Measurements from ENCODE around the gene MYO1D. TPM values are rescaled to one million over a fixed set of nuclear protein-coding genes. Genes with fewer than 3 reads are reported as not detected.

The MYO1D gene
- total and polyA plus RNA-seq, 2 donors (not counting 3 experiments of a cell fraction or from before 2014, with no cell fraction given), result 37.8 to 85.5 TPM

GRCh38 chr17:32879134-32879533 is 2.2 kb upstream of the MYO1D start:
- dilution Hi-C loops (cut with MboI; ENCODE audit: extremely low pct_ligation_motif_present, low sequenced_read_pairs), result no loop called here
- POLR2A ChIA-PET, result no interaction called here

GRCh38 chr17:32878211-32878610 is 1.3 kb upstream of the MYO1D start:
- FAIRE-seq, result no peak
- Histone ChIP-seq H3K4me1 (ENCODE audit: control insufficient read depth, extremely low read depth, insufficient read depth, low read length) (peaks cover 20% of the 10 kb centered on the region), H3K27me3 (ENCODE audit: control insufficient read depth in 2 of 2, insufficient read depth in 2 of 2, low read length in 2 of 2) (peaks cover 0 to 3% of the 10 kb centered on the region in 2 experiments), H3K9me3 (replicated peaks; ENCODE audit: control insufficient read depth, insufficient read depth, low read length) (no peaks in the 10 kb centered on the region), H4K20me1 (replicated peaks; ENCODE audit: control insufficient read depth, extremely low read depth, insufficient read depth, low read length) (no peaks in the 10 kb centered on the region), H3K4me2 (ENCODE audit: insufficient read depth, low read length) (no peak overlapping the region), H3K9me1 (replicated peaks; ENCODE audit: control insufficient read depth, extremely low read depth, insufficient read depth, low read length) (no peaks in the 10 kb centered on the region), H3K4me3 (replicated peaks in 1 of 3; ENCODE audit: insufficient read depth in 1 of 3, low read depth in 1 of 3, low read length in 3 of 3) (no peak overlapping the region), H2AFZ (ENCODE audit: low read depth, low read length) (no peak overlapping the region), H3K79me2 (ENCODE audit: control insufficient read depth, insufficient read depth, low read length) (peaks cover 26% of the 10 kb centered on the region), H3K27ac (ENCODE audit: insufficient read depth, low read depth, low read length) (no peak overlapping the region), H3K36me3 (ENCODE audit: control insufficient read depth in 2 of 2, extremely low read depth in 1 of 2, insufficient read depth in 2 of 2, low read length in 2 of 2) (no peaks in the 10 kb centered on the region), H3K9ac (replicated peaks; ENCODE audit: extremely low read depth, insufficient read depth, low read length) (no peak overlapping the region)
- intact Hi-C loops (cut with micrococcal nuclease) (loop anchor here (5.0 kb wide), 1 partner anchor 49 kb away; the partner anchor contains the start of gene TMEM98), dilution Hi-C loops (cut with MboI; ENCODE audit: extremely low pct_ligation_motif_present, low sequenced_read_pairs) (no loop called here)
- BruUV-seq (replicated peaks), result no TSS peak
- POLR2A ChIA-PET, result no interaction called here
- CTCF ChIA-PET, result interaction anchor here (1.2 to 9.1 kb wide), 18 partner anchors 10 to 873 kb away, joined by 4 to 420 read pairs (median 18); partner anchors contain the start of gene TMEM98
- TF ChIP-seq MAX (IDR thresholded peaks at IDR 0.05; ENCODE audit: insufficient read depth, insufficient read length) (no peak), JUN (IDR thresholded peaks at IDR 0.05; ENCODE audit: borderline replicate concordance, insufficient read depth, insufficient read length, low read depth) (no peak), POLR2AphosphoS5 (IDR thresholded peaks at IDR 0.05; ENCODE audit: insufficient read depth, low read depth, low read length) (no peak), FOS (IDR thresholded peaks at IDR 0.05; ENCODE audit: borderline replicate concordance, insufficient read depth, low read length) (no peak)
- DNase-seq (ENCODE audit: low read depth, low spot score), result no peak

More at GRCh38 chr17:32879134-32879533, 2.2 kb upstream of the MYO1D start:
- no peaks in the 10 kb centered on the region for H3K36me3 ChIP-seq (ENCODE audit: control insufficient read depth in 2 of 2, extremely low read depth in 1 of 2, insufficient read depth in 2 of 2, low read length in 2 of 2)
- H4K20me1 ChIP-seq (replicated peaks; ENCODE audit: control insufficient read depth, extremely low read depth, insufficient read depth, low read length), result no peaks in the 10 kb centered on the region
- H3K9me1 ChIP-seq (replicated peaks; ENCODE audit: control insufficient read depth, extremely low read depth, insufficient read depth, low read length), result no peaks in the 10 kb centered on the region
- no peak for DNase-seq (ENCODE audit: low read depth, low spot score)
- FAIRE-seq, result no peak
- H3K4me3 ChIP-seq (replicated peaks in 1 of 3; ENCODE audit: insufficient read depth in 1 of 3, low read depth in 1 of 3, low read length in 3 of 3), result no peak overlapping the region
- no peak overlapping the region for H3K9ac ChIP-seq (replicated peaks; ENCODE audit: extremely low read depth, insufficient read depth, low read length)
- H3K4me1 ChIP-seq (ENCODE audit: control insufficient read depth, extremely low read depth, insufficient read depth, low read length), result peaks cover 17% of the 10 kb centered on the region
- CTCF ChIA-PET, result interaction anchor here (2.7 to 9.1 kb wide), 4 partner anchors 31 to 99 kb away, joined by 59 to 420 read pairs (median 96); no protein-coding TSS in a partner anchor
- H3K4me2 ChIP-seq (ENCODE audit: insufficient read depth, low read length), result no peak overlapping the region
- TF ChIP-seq MYC (IDR thresholded peaks at IDR 0.05; ENCODE audit: low read depth, low read length) (no peak), GATA2 (IDR thresholded peaks at IDR 0.05; ENCODE audit: insufficient read depth, insufficient read length, low read depth, low read length) (no peak)
- BruUV-seq (replicated peaks), result no TSS peak
- H3K79me2 ChIP-seq (ENCODE audit: control insufficient read depth, insufficient read depth, low read length), result peaks cover 18% of the 10 kb centered on the region
- no peak overlapping the region for H2AFZ ChIP-seq (ENCODE audit: low read depth, low read length)
- H3K27ac ChIP-seq (ENCODE audit: insufficient read depth, low read depth, low read length), result no peak overlapping the region
- H3K27me3 ChIP-seq (ENCODE audit: control insufficient read depth in 2 of 2, insufficient read depth in 2 of 2, low read length in 2 of 2), result peaks cover 0 to 3% of the 10 kb centered on the region in 2 experiments
- intact Hi-C loops (cut with micrococcal nuclease), result loop anchor here (5.0 kb wide), 1 partner anchor 48 kb away; the partner anchor contains the start of gene TMEM98
- H3K9me3 ChIP-seq (replicated peaks; ENCODE audit: control insufficient read depth, insufficient read depth, low read length), result no peaks in the 10 kb centered on the region
